H9 (cell line): Measurements from ENCODE around the gene CBLL1. TPM values are rescaled to one million over a fixed set of nuclear protein-coding genes. Genes with fewer than 3 reads are reported as not detected.

Experiments
- DNase-seq: peaks from one replicate; pipeline ENCODE4 v3.0.0-alpha.2; 2017
- H2AFZ ChIP-seq: one replicate; pipeline ENCODE4 v1.6.1; 2013; ENCODE audit warnings: mild to moderate bottlenecking, low read length, control low read depth, moderate library complexity
- H2AK5ac ChIP-seq: 2 replicates; pipeline ENCODE4 v1.6.1; 2013; ENCODE audit warnings: low read length, control low read depth, mixed read lengths; ENCODE audit not compliant: insufficient read length
- H2BK120ac ChIP-seq: one replicate; pipeline ENCODE4 v1.6.1; 2013; ENCODE audit warnings: low read depth, mild to moderate bottlenecking, low read length, control low read depth, inconsistent platforms; ENCODE audit not compliant: poor library complexity, severe bottlenecking
- H2BK12ac ChIP-seq: 2 replicates; pipeline ENCODE4 v1.6.1; 2013; ENCODE audit warnings: low read length, control low read depth, mixed read lengths, low read depth; ENCODE audit not compliant: insufficient read length
- H2BK15ac ChIP-seq: 2 replicates; pipeline ENCODE4 v1.6.1; 2013; ENCODE audit warnings: low read depth, low read length, control low read depth
- H2BK20ac ChIP-seq: one replicate; pipeline ENCODE4 v1.6.1; 2013; ENCODE audit warnings: low read depth, mild to moderate bottlenecking, low read length, control low read depth, inconsistent platforms; ENCODE audit not compliant: poor library complexity, severe bottlenecking
- H2BK5ac ChIP-seq: 2 replicates; pipeline ENCODE4 v1.6.1; 2013; ENCODE audit warnings: low read length, control low read depth, mixed read lengths; ENCODE audit not compliant: insufficient read length
- H3K14ac ChIP-seq: 2 replicates; pipeline ENCODE4 v1.6.1; 2013; ENCODE audit warnings: low read length, control low read depth; ENCODE audit not compliant: insufficient read depth
- H3K18ac ChIP-seq: 2 replicates; pipeline ENCODE4 v1.6.1; 2013; ENCODE audit warnings: low read depth, mild to moderate bottlenecking, mixed read lengths, low read length, control low read depth; ENCODE audit not compliant: insufficient read length
- H3K23ac ChIP-seq: 2 replicates; pipeline ENCODE4 v1.6.1; 2013; ENCODE audit warnings: low read length, control low read depth, mixed read lengths, low read depth; ENCODE audit not compliant: insufficient read length
- H3K23me2 ChIP-seq: 2 replicates; pipeline ENCODE4 v1.6.1; 2013; ENCODE audit warnings: low read depth, mild to moderate bottlenecking, mixed read lengths, low read length, control low read depth; ENCODE audit not compliant: insufficient read length, poor library complexity, severe bottlenecking
- H3K27ac ChIP-seq: 2 replicates; pipeline ENCODE4 v1.5.1; 2013; ENCODE audit warnings: low read length, control low read depth, mixed read lengths, low read depth; ENCODE audit not compliant: insufficient read length
- H3K27me3 ChIP-seq: 2 replicates; pipeline ENCODE4 v1.6.1; 2013; ENCODE audit warnings: low read length, control low read depth, inconsistent platforms; ENCODE audit not compliant: insufficient read depth
- H3K4ac ChIP-seq: 2 replicates; pipeline ENCODE4 v1.6.1; 2013; ENCODE audit warnings: low read depth, mild to moderate bottlenecking, control low read depth, inconsistent platforms, low read length, moderate library complexity
- H3K4me1 ChIP-seq: 2 replicates; pipeline ENCODE4 v1.6.1; 2013; ENCODE audit warnings: low read length, control low read depth, inconsistent platforms; ENCODE audit not compliant: insufficient read depth
- H3K4me2 ChIP-seq: 2 replicates; pipeline ENCODE4 v1.6.1; 2013; ENCODE audit warnings: low read length, control low read depth, mixed read lengths; ENCODE audit not compliant: insufficient read length, insufficient read depth
- H3K56ac ChIP-seq: 2 replicates; pipeline ENCODE4 v1.6.1; 2013; ENCODE audit warnings: low read depth, mild to moderate bottlenecking, mixed read lengths, low read length, control low read depth; ENCODE audit not compliant: insufficient read length
- H3K79me1 ChIP-seq: 2 replicates; pipeline ENCODE4 v1.6.1; 2013; ENCODE audit warnings: low read depth, mild to moderate bottlenecking, moderate library complexity, low read length, control low read depth, inconsistent platforms; ENCODE audit not compliant: insufficient read depth, poor library complexity, severe bottlenecking
- H3K79me2 ChIP-seq: 2 replicates; pipeline ENCODE4 v1.6.1; 2013; ENCODE audit warnings: low read length, control low read depth, inconsistent platforms; ENCODE audit not compliant: insufficient read depth
- H3K9ac ChIP-seq: 2 replicates; pipeline ENCODE4 v1.6.1; 2013; ENCODE audit warnings: low read length, control low read depth, mixed read lengths; ENCODE audit not compliant: insufficient read length; ENCODE audit errors: extremely low read depth
- H3K9me3 ChIP-seq: one replicate; pipeline ENCODE4 v1.6.1; 2013; ENCODE audit warnings: low read depth, low read length, inconsistent platforms; ENCODE audit not compliant: control insufficient read depth
- H3T11ph ChIP-seq: one replicate; pipeline ENCODE4 v1.6.1; 2013; ENCODE audit warnings: mild to moderate bottlenecking, low read length, control low read depth, inconsistent platforms
- H4K20me1 ChIP-seq: one replicate; pipeline ENCODE4 v1.6.1; 2013; ENCODE audit not compliant: control insufficient read depth, insufficient read length, insufficient read depth
- H4K5ac ChIP-seq: 2 replicates; pipeline ENCODE4 v1.6.1; 2013; ENCODE audit warnings: low read depth, mild to moderate bottlenecking, mixed read lengths, low read length, control low read depth; ENCODE audit not compliant: insufficient read length
- H4K8ac ChIP-seq: replicated peaks from 2 replicates; pipeline ENCODE4 v1.6.1; 2013; ENCODE audit warnings: low read length, control low read depth, mixed read lengths, low read depth; ENCODE audit not compliant: insufficient read length
- H4K91ac ChIP-seq: 2 replicates; pipeline ENCODE4 v1.6.1; 2013; ENCODE audit warnings: low read depth, mild to moderate bottlenecking, moderate library complexity, mixed read lengths, low read length, control low read depth; ENCODE audit not compliant: insufficient read length
- H3K27ac Mint-ChIP-seq, 3 experiments: 2 replicates in 2 of 3; 3 replicates in 1 of 3; pipeline ENCODE4 v1.8.0; 2020 to 2021; ENCODE audit warnings: mixed read lengths in 3 of 3, mild to moderate bottlenecking in 1 of 3, moderate library complexity in 1 of 3
- H3K27me3 Mint-ChIP-seq: 2 replicates; pipeline ENCODE4 v1.8.0; 2021; ENCODE audit warnings: low read depth, mild to moderate bottlenecking, moderate library complexity, mixed read lengths
- H3K36me3 Mint-ChIP-seq, 3 experiments: 2 replicates in 2 of 3; 3 replicates in 1 of 3; pipeline ENCODE4 v1.8.0; 2020 to 2021; ENCODE audit warnings: low read depth in 3 of 3, mixed read lengths in 3 of 3; ENCODE audit not compliant: insufficient read depth in 1 of 3
- H3K4me1 Mint-ChIP-seq, 2 experiments: 2 replicates each; pipeline ENCODE4 v1.8.0; 2020; ENCODE audit warnings: mixed read lengths in 2 of 2
- H3K4me3 Mint-ChIP-seq, 2 experiments: 2 replicates in 1 of 2; 3 replicates in 1 of 2; pipeline ENCODE4 v1.8.0; 2020 to 2021; ENCODE audit warnings: mild to moderate bottlenecking in 2 of 2, mixed read lengths in 2 of 2, moderate library complexity in 1 of 2
- H3K9me3 Mint-ChIP-seq, 2 experiments: 2 replicates in 1 of 2; 3 replicates in 1 of 2; pipeline ENCODE4 v1.8.0; 2020; ENCODE audit warnings: mild to moderate bottlenecking in 2 of 2, mixed read lengths in 2 of 2, moderate library complexity in 1 of 2
- CTCF ChIP-seq: fragments of 200-600 bp; sonication (generic); conservative IDR thresholded peaks from 3 replicates; pipeline ENCODE4 v1.8.0; 2021; ENCODE audit warnings: antibody characterized with exemption, mild to moderate bottlenecking
- WGBS: extraction: QIAGEN DNeasy Blood & Tissue Kit; methylation state at CpG from one replicate; pipeline ENCODE4 v1.1.7; 2013; ENCODE audit warnings: missing lambda C conversion rate, low lambda C conversion rate, mixed read lengths; ENCODE audit not compliant: insufficient read length; ENCODE audit errors: extremely low coverage; 5-methylcytosine and 5-hydroxymethylcytosine counted together
- total RNA-seq: library from RNA; stranded (reverse); gene quantifications from 2 replicates; pipeline ENCODE4 v1.2.1, GENCODE V29; 2021

The CBLL1 gene
- total RNA-seq, 1 experiment from 2014 or later = 32.2 TPM

- no peak overlapping the region for H2BK20ac ChIP-seq
- H3K9ac ChIP-seq = no peak overlapping the region
- no peaks in the 10 kb centered on the region for H3K36me3 Mint-ChIP-seq
- no peak overlapping the region for H2BK5ac ChIP-seq
- no peak overlapping the region for H3K18ac ChIP-seq
- no peaks in the 10 kb centered on the region for H3K79me2 ChIP-seq
- no peak overlapping the region for H2AFZ ChIP-seq
- no peak overlapping the region for H3K27ac ChIP-seq
- H3K14ac ChIP-seq = no peak overlapping the region
- H3K9me3 Mint-ChIP-seq = no peaks in the 10 kb centered on the region
- peak overlapping the region in 1 of 3 experiments; percentile 8; a peak in 1 of 7 replicates for H3K27ac Mint-ChIP-seq
- TF ChIP-seq CTCF = no peak
- H2BK120ac ChIP-seq = no peak overlapping the region
- H4K5ac ChIP-seq = no peak overlapping the region
- H3K23me2 ChIP-seq = no peaks in the 10 kb centered on the region
- H3K27me3 Mint-ChIP-seq = peaks cover 1% of the 10 kb centered on the region; the same call in 1 of the 2 replicates
- H3K79me1 ChIP-seq = no peaks in the 10 kb centered on the region
- H3K4me1 Mint-ChIP-seq = peaks cover 11 to 22% of the 10 kb centered on the region in 2 experiments; a peak in 3 of 4 replicates
- H4K8ac ChIP-seq = no peak overlapping the region
- H4K91ac ChIP-seq = no peak overlapping the region
- H3K9me3 ChIP-seq = no peaks in the 10 kb centered on the region
- H3K4me3 Mint-ChIP-seq = no peak overlapping the region
- H3T11ph ChIP-seq = no peak overlapping the region
- H2AK5ac ChIP-seq = no peak overlapping the region
- no CpG with 5 or more reads among the region's 4 CpGs for WGBS
- peaks cover 8% of the 10 kb centered on the region; the same call in 1 of the 2 replicates for H3K4me1 ChIP-seq
- no peaks in the 10 kb centered on the region for H3K27me3 ChIP-seq
- no peak overlapping the region for H3K23ac ChIP-seq
- no peak overlapping the region for H2BK15ac ChIP-seq
- no peak overlapping the region for H3K4ac ChIP-seq
- H3K4me2 ChIP-seq = no peak overlapping the region
- H3K56ac ChIP-seq = no peak overlapping the region
- DNase-seq = no peak
- H4K20me1 ChIP-seq = no peaks in the 10 kb centered on the region
- no peak overlapping the region for H2BK12ac ChIP-seq
These were observed 47.5 kb upstream of the CBLL1 start for GRCh38 chr7:107696330-107696946.
